Measurements from ENCODE around the gene IFNA10. TPM values are rescaled to one million over a fixed set of nuclear protein-coding genes. Genes with fewer than 3 reads are reported as not detected.

Gene IFNA10
- total RNA-seq, 1 experiment from 2014 or later = not detected

DNA sequence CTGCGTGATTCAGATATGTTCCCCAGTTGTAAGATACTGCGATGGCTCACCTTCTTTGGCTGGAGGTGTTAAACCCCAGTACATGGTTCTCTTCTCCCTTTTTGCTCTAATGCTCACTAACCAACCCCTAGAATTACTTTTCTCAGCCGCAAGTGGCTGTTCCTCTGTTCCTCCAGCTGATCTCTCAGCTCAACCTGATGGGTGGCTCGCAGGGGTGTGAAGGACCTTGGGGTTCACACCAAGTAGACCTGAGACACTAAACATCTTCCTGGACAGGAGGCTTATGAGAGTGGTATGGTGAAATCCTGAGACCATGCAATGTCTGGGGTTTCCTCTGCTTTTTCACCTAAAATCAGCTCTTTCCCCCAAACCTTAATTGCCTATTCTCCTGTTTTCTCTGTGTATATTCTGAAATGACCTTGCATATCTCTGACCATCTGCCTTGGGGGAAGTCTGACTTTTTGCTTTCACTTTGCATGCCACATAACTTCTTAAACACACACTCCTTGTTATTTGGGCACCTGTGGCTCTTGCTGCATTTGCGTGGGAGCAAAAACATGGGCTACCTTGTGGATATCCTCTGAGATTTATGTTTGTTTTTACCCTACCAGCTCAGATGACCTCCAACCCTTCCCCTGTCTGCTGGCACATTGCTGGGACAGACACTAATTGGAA lies 48.7 kb upstream of the IFNA10 start:
- no peak overlapping the region for H2BK12ac ChIP-seq (ENCODE audit: insufficient read length, low read depth, low read length)
- H3K56ac ChIP-seq (ENCODE audit: insufficient read length, low read depth, low read length) = no peak overlapping the region
- H3K4me1 ChIP-seq (ENCODE audit: insufficient read depth, low read length) = no peaks in the 10 kb centered on the region
- no peak overlapping the region for H3K14ac ChIP-seq (ENCODE audit: insufficient read depth, low read length)
- H3K27ac ChIP-seq (ENCODE audit: insufficient read length, low read depth, low read length) = no peak overlapping the region
- no CpG with 5 or more reads among the region's 5 CpGs for WGBS (ENCODE audit: extremely low coverage, insufficient read length, low lambda C conversion rate)
- H3K23me2 ChIP-seq (ENCODE audit: insufficient read length, low read depth, low read length, poor library complexity, severe bottlenecking) = no peaks in the 10 kb centered on the region
- H2BK20ac ChIP-seq (ENCODE audit: low read depth, low read length, poor library complexity, severe bottlenecking) = no peak overlapping the region
- no peaks in the 10 kb centered on the region for H3K9me3 ChIP-seq (ENCODE audit: control insufficient read depth, low read depth, low read length)
- no peak overlapping the region for H3K23ac ChIP-seq (ENCODE audit: insufficient read length, low read depth, low read length)
- no peaks in the 10 kb centered on the region for H3K79me1 ChIP-seq (ENCODE audit: insufficient read depth, low read depth, low read length, poor library complexity, severe bottlenecking)
- TF ChIP-seq, protein P1, sequence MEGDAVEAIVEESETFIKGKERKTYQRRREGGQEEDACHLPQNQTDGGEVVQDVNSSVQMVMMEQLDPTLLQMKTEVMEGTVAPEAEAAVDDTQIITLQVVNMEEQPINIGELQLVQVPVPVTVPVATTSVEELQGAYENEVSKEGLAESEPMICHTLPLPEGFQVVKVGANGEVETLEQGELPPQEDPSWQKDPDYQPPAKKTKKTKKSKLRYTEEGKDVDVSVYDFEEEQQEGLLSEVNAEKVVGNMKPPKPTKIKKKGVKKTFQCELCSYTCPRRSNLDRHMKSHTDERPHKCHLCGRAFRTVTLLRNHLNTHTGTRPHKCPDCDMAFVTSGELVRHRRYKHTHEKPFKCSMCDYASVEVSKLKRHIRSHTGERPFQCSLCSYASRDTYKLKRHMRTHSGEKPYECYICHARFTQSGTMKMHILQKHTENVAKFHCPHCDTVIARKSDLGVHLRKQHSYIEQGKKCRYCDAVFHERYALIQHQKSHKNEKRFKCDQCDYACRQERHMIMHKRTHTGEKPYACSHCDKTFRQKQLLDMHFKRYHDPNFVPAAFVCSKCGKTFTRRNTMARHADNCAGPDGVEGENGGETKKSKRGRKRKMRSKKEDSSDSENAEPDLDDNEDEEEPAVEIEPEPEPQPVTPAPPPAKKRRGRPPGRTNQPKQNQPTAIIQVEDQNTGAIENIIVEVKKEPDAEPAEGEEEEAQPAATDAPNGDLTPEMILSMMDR (conservative IDR thresholded peaks at IDR 0.05) = no peak
- no peaks in the 10 kb centered on the region for H4K20me1 ChIP-seq (ENCODE audit: control insufficient read depth, insufficient read depth, insufficient read length)
- no peak overlapping the region for H2AFZ ChIP-seq (ENCODE audit: low read length)
- no peak overlapping the region for H4K5ac ChIP-seq (ENCODE audit: insufficient read length, low read depth, low read length)
- no peak overlapping the region for H3K4ac ChIP-seq (ENCODE audit: low read depth, low read length)
- no peak overlapping the region for H2BK120ac ChIP-seq (ENCODE audit: low read depth, low read length, poor library complexity, severe bottlenecking)
- Mint-ChIP-seq H3K4me1 (peaks cover 14% of the 10 kb centered on the region in 2 experiments), H3K27ac (no peak overlapping the region), H3K9me3 (peaks cover 7 to 14% of the 10 kb centered on the region in 2 experiments; a peak in 4 of 5 replicates), H3K27me3 (ENCODE audit: low read depth) (peaks cover 41% of the 10 kb centered on the region), H3K4me3 (no peak overlapping the region), H3K36me3 (ENCODE audit: insufficient read depth in 1 of 3, low read depth in 3 of 3) (peaks cover 0 to 5% (median 0%) of the 10 kb centered on the region in 3 experiments; a peak in 2 of 7 replicates)
- no peak overlapping the region for H3K9ac ChIP-seq (ENCODE audit: extremely low read depth, insufficient read length, low read length)
- no peak overlapping the region for H2AK5ac ChIP-seq (ENCODE audit: insufficient read length, low read length)
- no peak overlapping the region for H3T11ph ChIP-seq (ENCODE audit: low read length)
- DNase-seq = no peak
- no peak overlapping the region for H4K8ac ChIP-seq (replicated peaks; ENCODE audit: insufficient read length, low read depth, low read length)
- no peak overlapping the region for H4K91ac ChIP-seq (ENCODE audit: insufficient read length, low read depth, low read length)
- no peak overlapping the region for H2BK5ac ChIP-seq (ENCODE audit: insufficient read length, low read length)
- no peaks in the 10 kb centered on the region for H3K27me3 ChIP-seq (ENCODE audit: insufficient read depth, low read length)
- H3K79me2 ChIP-seq (ENCODE audit: insufficient read depth, low read length) = no peaks in the 10 kb centered on the region
- H2BK15ac ChIP-seq (ENCODE audit: low read depth, low read length) = no peak overlapping the region
- H3K4me2 ChIP-seq (ENCODE audit: insufficient read depth, insufficient read length, low read length) = no peak overlapping the region
- H3K18ac ChIP-seq (ENCODE audit: insufficient read length, low read depth, low read length) = no peak overlapping the region
